B cell (primary cell): Measurements from ENCODE around the gene PDXP. TPM values are rescaled to one million over a fixed set of nuclear protein-coding genes. Genes with fewer than 3 reads are reported as not detected.

Experiments
- ATAC-seq: fragments of 200-7000 bp; cut with Tn5 transposase; one replicate; pipeline ENCODE4 v1.10.0; 2021; ENCODE audit warnings: low read depth, mild to moderate bottlenecking, moderate number of reproducible peaks, moderate library complexity
- CTCF ChIA-PET: fragments of 350-600 bp; sonication (Branson Sonifier 250); formaldehyde crosslinking; loops from one replicate; lab custom pipeline; 2021; ENCODE audit warnings: antibody characterized with exemption, inconsistent platforms; lab: Charles Lee
- POLR2A ChIA-PET: fragments of 350-600 bp; sonication (Branson Sonifier 250); formaldehyde crosslinking; loops from one replicate; lab custom pipeline; 2021; ENCODE audit warnings: antibody characterized with exemption; lab: Charles Lee
- DNase-seq: peaks from one replicate; pipeline ENCODE4 v3.0.0; 2013
- H2AFZ ChIP-seq: 2 replicates; pipeline ENCODE4 v1.6.1; 2012; ENCODE audit warnings: mild to moderate bottlenecking, low read depth, low read length; ENCODE audit not compliant: insufficient read depth, poor library complexity, severe bottlenecking
- H3K27ac ChIP-seq, 2 donors: 1 replicate in 1 of 2; 2 replicates in 1 of 2; pipeline ENCODE4 v1.5.1; 2012 to 2013; ENCODE audit warnings: low read length in 2 of 2, mild to moderate bottlenecking in 2 of 2, moderate library complexity in 1 of 2
- H3K27me3 ChIP-seq, 4 experiments: fragments of 200-600 bp in 1 of 4; sonication (generic) in 1 of 4; replicated peaks in 1 of 4; 1 replicate in 2 of 4; 2 replicates in 2 of 4; pipeline versions ENCODE4 v1.6.1 to v1.7.0; 2013 to 2016; ENCODE audit warnings: low read length in 3 of 4, mild to moderate bottlenecking in 2 of 4, mixed read lengths in 1 of 4, moderate library complexity in 1 of 4; ENCODE audit not compliant: insufficient read depth in 4 of 4, control insufficient read depth in 3 of 4; ENCODE audit errors: control extremely low read depth in 1 of 4
- H3K36me3 ChIP-seq, 2 experiments: replicated peaks in 1 of 2; 1 replicate in 1 of 2; 2 replicates in 1 of 2; pipeline versions ENCODE4 v1.6.1 to v1.7.1; 2013; ENCODE audit warnings: low read length in 1 of 2; ENCODE audit not compliant: insufficient read depth in 2 of 2, control insufficient read depth in 1 of 2; ENCODE audit errors: control extremely low read depth in 1 of 2, extremely low read depth in 1 of 2
- H3K4me1 ChIP-seq, 2 donors: fragments of 200-600 bp in 1 of 2; sonication (generic) in 1 of 2; 1 replicate in 1 of 2; 2 replicates in 1 of 2; pipeline versions ENCODE4 v1.5.1 to v1.6.1; 2013 to 2017; ENCODE audit warnings: low read length in 2 of 2; ENCODE audit not compliant: control insufficient read depth in 2 of 2, insufficient read depth in 2 of 2
- H3K4me2 ChIP-seq: replicated peaks from 2 replicates; pipeline ENCODE3; 2012; ENCODE audit warnings: mild to moderate bottlenecking, low read depth, low read length; ENCODE audit not compliant: poor library complexity, severe bottlenecking
- H3K4me3 ChIP-seq, 5 experiments: fragments of 200-600 bp in 1 of 5; sonication (generic) in 1 of 5; 1 replicate in 3 of 5; 2 replicates in 2 of 5; pipeline versions ENCODE4 v1.5.1 to v1.7.0; 2011 to 2016; ENCODE audit warnings: low read length in 4 of 5, mild to moderate bottlenecking in 4 of 5, low read depth in 2 of 5, control low read depth in 1 of 5, moderate library complexity in 1 of 5; ENCODE audit not compliant: insufficient read depth in 1 of 5; ENCODE audit errors: control extremely low read depth in 1 of 5, extremely low read depth in 1 of 5
- H3K79me2 ChIP-seq: fragments of 200-600 bp; sonication (generic); one replicate; pipeline ENCODE4 v1.6.0; 2016; ENCODE audit warnings: low read length; ENCODE audit not compliant: control insufficient read depth, insufficient read depth
- H3K9ac ChIP-seq: fragments of 200-600 bp; sonication (generic); 2 replicates; pipeline ENCODE4 v1.6.1; 2017; ENCODE audit warnings: mild to moderate bottlenecking, low read length, moderate library complexity
- H3K9me3 ChIP-seq, 3 donors: one replicate each; pipeline versions ENCODE4 v1.6.1 to v1.7.1; 2013; ENCODE audit warnings: low read length in 2 of 3; ENCODE audit not compliant: control insufficient read depth in 2 of 3, insufficient read depth in 1 of 3; ENCODE audit errors: control extremely low read depth in 1 of 3
- H4K20me1 ChIP-seq: 2 replicates; pipeline ENCODE4 v1.6.0; 2012; ENCODE audit warnings: mild to moderate bottlenecking, low read length; ENCODE audit not compliant: insufficient read depth, control insufficient read depth, poor library complexity, severe bottlenecking
- H3K27ac Mint-ChIP-seq: one replicate; pipeline ENCODE4 v1.8.0; 2021; ENCODE audit warnings: mixed read lengths
- H3K27me3 Mint-ChIP-seq: one replicate; pipeline ENCODE4 v1.8.0; 2021; ENCODE audit warnings: mixed read lengths
- H3K4me1 Mint-ChIP-seq: one replicate; pipeline ENCODE4 v1.8.0; 2021; ENCODE audit warnings: mixed read lengths
- H3K4me3 Mint-ChIP-seq: one replicate; pipeline ENCODE4 v1.8.0; 2021; ENCODE audit warnings: mixed read lengths
- H3K9me3 Mint-ChIP-seq: one replicate; pipeline ENCODE4 v1.8.0; 2022; ENCODE audit warnings: mixed read lengths; ENCODE audit not compliant: insufficient read depth
- EZH2 ChIP-seq: IDR thresholded peaks from 2 replicates; pipeline ENCODE4 v1.6.1; 2012; ENCODE audit warnings: borderline replicate concordance, low read depth, mild to moderate bottlenecking, moderate library complexity, low read length; ENCODE audit not compliant: insufficient read depth, poor library complexity, severe bottlenecking
- WGBS: methylation state at CpG from one replicate; pipeline ENCODE4 v1.1.5; 2013; ENCODE audit warnings: missing lambda C conversion rate; ENCODE audit not compliant: insufficient coverage; 5-methylcytosine and 5-hydroxymethylcytosine counted together
- intact Hi-C: fragments of 100-400 bp; cut with micrococcal nuclease; formaldehyde crosslinking; loops from one replicate; pipeline ENCODE4 v1.10.0; 2022
- polyA plus RNA-seq: library from polyadenylated mRNA; depleted of rRNA; stranded (reverse); fragments of >200 nt; gene quantifications from 2 replicates; pipeline ENCODE4 v1.2.3, GENCODE V29; 2012
- total RNA-seq, 2 donors: library from RNA; stranded (reverse); fragments of 120-200 nt in 1 of 2; gene quantifications; 1 replicate in 1 of 2; 2 replicates in 1 of 2; pipeline versions ENCODE4 v1.2.3 to v1.2.4, GENCODE V29; 2013 to 2022
- TF ChIP-seq, protein P1 (sequence below): fragments of 200-600 bp; IDR thresholded peaks from one replicate; pipeline ENCODE4 v1.8.0; 2022; ENCODE audit warnings: antibody characterized with exemption, mild to moderate bottlenecking

The PDXP gene
- total and polyA plus RNA-seq, 2 donors (not counting 1 experiment from before 2014, with no cell fraction given), result 16.6 to 17.5 TPM

GRCh38 chr22:37681001-37681424 lies 22.5 kb downstream of the PDXP start:
- H3K9me3 ChIP-seq, result no peaks in the 10 kb centered on the region
- POLR2A ChIA-PET, result interaction anchor here (0.6 to 2.2 kb wide), 7 partner anchors 15 to 73 kb away, joined by 3 to 14 read pairs (median 5); partner anchors contain the start of genes GGA1 and PDXP
- H2AFZ ChIP-seq, result no peak overlapping the region
- no peak overlapping the region for H3K27ac Mint-ChIP-seq
- peaks cover 14% of the 10 kb centered on the region for H3K79me2 ChIP-seq
- H3K27me3 Mint-ChIP-seq, result no peaks in the 10 kb centered on the region
- no peak overlapping the region for H3K4me3 Mint-ChIP-seq
- H3K4me1 Mint-ChIP-seq, result peaks cover 27% of the 10 kb centered on the region
- CTCF ChIA-PET, result interaction anchor here (0.6 to 23.0 kb wide), 14 partner anchors 8 to 167 kb away, joined by 3 to 501 read pairs (median 4); partner anchors contain the start of genes GGA1, LGALS1, PDXP and SH3BP1
- no peaks in the 10 kb centered on the region for H3K9me3 Mint-ChIP-seq
- TF ChIP-seq, protein P1, sequence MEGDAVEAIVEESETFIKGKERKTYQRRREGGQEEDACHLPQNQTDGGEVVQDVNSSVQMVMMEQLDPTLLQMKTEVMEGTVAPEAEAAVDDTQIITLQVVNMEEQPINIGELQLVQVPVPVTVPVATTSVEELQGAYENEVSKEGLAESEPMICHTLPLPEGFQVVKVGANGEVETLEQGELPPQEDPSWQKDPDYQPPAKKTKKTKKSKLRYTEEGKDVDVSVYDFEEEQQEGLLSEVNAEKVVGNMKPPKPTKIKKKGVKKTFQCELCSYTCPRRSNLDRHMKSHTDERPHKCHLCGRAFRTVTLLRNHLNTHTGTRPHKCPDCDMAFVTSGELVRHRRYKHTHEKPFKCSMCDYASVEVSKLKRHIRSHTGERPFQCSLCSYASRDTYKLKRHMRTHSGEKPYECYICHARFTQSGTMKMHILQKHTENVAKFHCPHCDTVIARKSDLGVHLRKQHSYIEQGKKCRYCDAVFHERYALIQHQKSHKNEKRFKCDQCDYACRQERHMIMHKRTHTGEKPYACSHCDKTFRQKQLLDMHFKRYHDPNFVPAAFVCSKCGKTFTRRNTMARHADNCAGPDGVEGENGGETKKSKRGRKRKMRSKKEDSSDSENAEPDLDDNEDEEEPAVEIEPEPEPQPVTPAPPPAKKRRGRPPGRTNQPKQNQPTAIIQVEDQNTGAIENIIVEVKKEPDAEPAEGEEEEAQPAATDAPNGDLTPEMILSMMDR, result no peak
- no peak for TF ChIP-seq EZH2
- no peaks in the 10 kb centered on the region for H4K20me1 ChIP-seq
- peak; percentile 10 for DNase-seq
- no peak overlapping the region for H3K4me2 ChIP-seq
- no peaks in the 10 kb centered on the region for H3K27me3 ChIP-seq
- H3K4me1 ChIP-seq, result peaks cover 15 to 39% of the 10 kb centered on the region in 2 donors
- H3K9ac ChIP-seq, result no peak overlapping the region
- intact Hi-C loops, result loop anchor here (1.0 kb wide), 4 partner anchors 20 to 74 kb away; no protein-coding TSS in a partner anchor
- no peak overlapping the region for H3K4me3 ChIP-seq
- no peak for ATAC-seq
- WGBS, result 100% methylated on average over 1 of the region's 2 CpGs
- H3K36me3 ChIP-seq, result no peaks in the 10 kb centered on the region
- no peak overlapping the region for H3K27ac ChIP-seq

- Histone ChIP-seq H3K27ac (no peak overlapping the region), H3K4me1 (peaks cover 12 to 36% of the 10 kb centered on the region in 2 donors), H2AFZ (no peak overlapping the region), H4K20me1 (no peaks in the 10 kb centered on the region), H3K79me2 (peaks cover 13% of the 10 kb centered on the region), H3K36me3 (no peaks in the 10 kb centered on the region), H3K4me3 (no peak overlapping the region), H3K9ac (no peak overlapping the region), H3K27me3 (no peaks in the 10 kb centered on the region), H3K9me3 (no peaks in the 10 kb centered on the region), H3K4me2 (no peak overlapping the region)
- WGBS, result 25% methylated on average over 5 of the region's 6 CpGs
- Mint-ChIP-seq H3K4me3 (no peak overlapping the region), H3K4me1 (peaks cover 27% of the 10 kb centered on the region), H3K27ac (peak overlapping the region; percentile 72), H3K9me3 (no peaks in the 10 kb centered on the region), H3K27me3 (no peaks in the 10 kb centered on the region)
- POLR2A ChIA-PET, result interaction anchor here (0.6 to 2.2 kb wide), 6 partner anchors 20 to 73 kb away, joined by 3 to 14 read pairs (median 6); partner anchors contain the start of genes GGA1 and PDXP
- TF ChIP-seq, protein P1, result peak; percentile 84
- TF ChIP-seq EZH2, result no peak
- CTCF ChIA-PET, result interaction anchor here (0.6 to 23.0 kb wide), 14 partner anchors 10 to 166 kb away, joined by 3 to 501 read pairs (median 4); partner anchors contain the start of genes GGA1, LGALS1, PDXP and SH3BP1
- DNase-seq, result peak; percentile 81
- peak; percentile 10 for ATAC-seq
- intact Hi-C loops, result loop anchor here (1.0 kb wide), 4 partner anchors 20 to 74 kb away; no protein-coding TSS in a partner anchor
These were observed 23.1 kb downstream of the PDXP start for GRCh38 chr22:37681556-37682049.
